ENCODE measurements around the gene RET.

Gene RET

DNA sequence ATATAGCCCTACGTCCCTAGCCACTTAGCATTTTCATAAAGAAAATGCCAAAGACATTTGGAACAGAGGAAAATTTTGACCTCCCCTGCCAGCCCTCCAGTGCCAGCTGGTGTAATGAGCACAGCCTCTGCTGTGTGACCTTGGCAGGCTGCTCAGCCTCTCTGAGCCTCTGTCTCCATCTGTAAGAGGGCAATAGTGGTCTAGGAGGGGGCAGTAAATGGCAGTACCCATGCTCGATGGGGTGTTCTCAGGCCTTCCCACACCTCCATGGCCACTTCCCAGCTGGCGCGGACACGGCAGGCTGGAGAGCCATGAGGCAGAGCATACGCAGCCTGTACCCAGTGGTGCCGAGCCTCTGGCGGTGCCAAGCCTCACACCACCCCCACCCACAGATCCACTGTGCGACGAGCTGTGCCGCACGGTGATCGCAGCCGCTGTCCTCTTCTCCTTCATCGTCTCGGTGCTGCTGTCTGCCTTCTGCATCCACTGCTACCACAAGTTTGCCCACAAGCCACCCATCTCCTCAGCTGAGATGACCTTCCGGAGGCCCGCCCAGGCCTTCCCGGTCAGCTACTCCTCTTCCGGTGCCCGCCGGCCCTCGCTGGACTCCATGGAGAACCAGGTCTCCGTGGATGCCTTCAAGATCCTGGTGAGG lies 37.3 kb downstream of the RET start:
- Histone ChIP-seq H3K27me3 (ENCODE audit: control insufficient read depth, insufficient read depth, low read length, poor library complexity, severe bottlenecking) (no peaks in the 10 kb centered on the region), H3K36me3 (ENCODE audit: control insufficient read depth, insufficient read depth, low read length) (no peaks in the 10 kb centered on the region), H3K9me3 (ENCODE audit: control insufficient read depth, low read length) (no peaks in the 10 kb centered on the region), H3K27ac (ENCODE audit: insufficient read depth, low read depth, low read length, poor library complexity, severe bottlenecking) (no peak overlapping the region), H3K4me1 (ENCODE audit: control insufficient read depth, insufficient read depth, low read length) (peaks cover 3% of the 10 kb centered on the region), H3K4me3 (ENCODE audit: insufficient read depth, low read depth, low read length) (no peak overlapping the region)
- WGBS, 2 experiments = 93% methylated on average over 24 of the region's 24 CpGs

DNA sequence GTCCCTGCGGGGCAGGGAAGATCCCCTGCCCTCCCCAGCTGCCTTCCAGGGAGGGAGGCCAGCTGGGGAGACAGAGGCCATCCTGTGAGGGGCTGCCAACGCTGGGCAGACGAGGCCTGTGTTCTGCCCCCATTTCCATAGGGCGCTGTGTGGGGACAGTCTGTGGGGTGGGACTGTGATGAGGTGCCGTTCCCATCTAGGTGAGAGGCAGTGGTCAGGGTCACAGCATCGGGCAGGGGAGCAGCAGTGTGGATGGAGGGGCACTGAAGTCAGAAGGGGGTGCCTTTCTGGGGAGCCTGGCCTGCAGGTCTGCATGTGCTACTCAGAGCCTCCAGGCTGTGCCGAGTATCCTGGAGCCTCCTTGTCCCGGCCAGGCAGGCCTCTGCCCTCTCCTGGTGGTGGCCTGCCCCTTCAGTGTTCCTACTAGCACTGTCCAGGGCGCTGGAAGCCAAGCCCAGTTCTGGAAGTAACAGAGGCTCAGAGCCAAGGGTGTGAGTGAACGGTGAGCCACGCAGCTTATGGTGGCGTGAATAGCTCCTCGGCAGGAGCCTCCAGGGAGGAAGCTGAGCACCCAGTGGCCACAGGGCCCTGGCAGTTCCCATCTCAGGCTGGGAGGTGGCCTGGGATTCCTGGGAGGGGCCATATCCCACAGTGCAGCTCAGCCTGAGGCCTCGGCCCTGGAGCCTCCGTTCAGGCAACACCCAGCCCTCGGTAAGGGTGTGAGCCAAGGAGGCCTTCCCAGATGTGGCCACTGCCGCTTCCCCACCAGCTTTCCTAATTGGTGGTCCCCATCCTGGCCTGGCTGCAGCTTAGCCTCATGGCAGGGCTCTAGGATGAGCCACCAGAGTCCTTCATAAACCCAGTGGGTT lies 38.1 kb downstream of the RET start:
- WGBS, 2 experiments = 86 to 87% methylated on average over 17 of the region's 17 CpGs
- no peak overlapping the region for H3K4me3 ChIP-seq (ENCODE audit: insufficient read depth, low read depth, low read length)
- no peaks in the 10 kb centered on the region for H3K27me3 ChIP-seq (ENCODE audit: control insufficient read depth, insufficient read depth, low read length, poor library complexity, severe bottlenecking)
- H3K4me1 ChIP-seq (ENCODE audit: control insufficient read depth, insufficient read depth, low read length) = peaks cover 3% of the 10 kb centered on the region
- H3K27ac ChIP-seq (ENCODE audit: insufficient read depth, low read depth, low read length, poor library complexity, severe bottlenecking) = no peak overlapping the region
- no peaks in the 10 kb centered on the region for H3K9me3 ChIP-seq (ENCODE audit: control insufficient read depth, low read length)
- H3K36me3 ChIP-seq (ENCODE audit: control insufficient read depth, insufficient read depth, low read length) = no peaks in the 10 kb centered on the region

DNA sequence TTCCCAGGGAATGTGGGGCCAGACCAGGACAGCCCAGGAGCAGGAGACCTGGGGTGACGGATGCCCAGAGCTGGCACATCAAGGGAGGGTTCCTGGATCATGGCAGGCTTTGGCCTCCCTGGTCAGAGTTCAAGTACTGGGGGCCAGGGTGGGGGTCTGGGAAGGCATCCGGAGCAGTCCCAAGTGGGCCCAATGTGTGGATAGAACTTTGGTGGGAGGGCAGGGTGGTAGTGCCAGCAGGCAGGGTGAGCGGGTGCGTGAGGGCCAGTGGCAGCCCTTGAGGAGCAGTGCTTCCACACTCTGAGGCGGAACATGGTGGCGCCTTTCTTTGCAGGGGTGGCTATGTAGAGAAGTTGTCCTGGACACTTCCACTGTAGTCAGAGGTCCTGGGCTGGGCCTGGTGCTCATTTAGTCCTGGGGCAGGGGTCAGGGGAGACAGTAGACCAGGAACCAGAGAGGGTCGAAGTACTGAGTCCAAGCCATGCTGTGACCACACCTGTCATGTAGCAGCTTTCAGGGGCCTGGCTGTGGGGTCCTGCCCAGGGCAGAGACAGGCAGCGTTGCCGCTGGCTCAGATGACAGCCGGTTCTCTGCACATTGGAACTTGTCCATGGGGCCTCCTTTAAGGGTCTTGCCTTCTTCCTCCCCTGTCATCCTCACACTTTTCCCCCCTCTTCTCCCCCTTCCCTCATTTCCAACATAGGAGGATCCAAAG lies 39.2 kb downstream of the RET start:
- H3K4me3 ChIP-seq (ENCODE audit: insufficient read depth, low read depth, low read length) = no peak overlapping the region
- no peaks in the 10 kb centered on the region for H3K9me3 ChIP-seq (ENCODE audit: control insufficient read depth, low read length)
- 94 to 95% methylated on average over 10 of the region's 10 CpGs for WGBS, 2 experiments
- no peaks in the 10 kb centered on the region for H3K36me3 ChIP-seq (ENCODE audit: control insufficient read depth, insufficient read depth, low read length)
- no peak overlapping the region for H3K27ac ChIP-seq (ENCODE audit: insufficient read depth, low read depth, low read length, poor library complexity, severe bottlenecking)
- no peaks in the 10 kb centered on the region for H3K4me1 ChIP-seq (ENCODE audit: control insufficient read depth, insufficient read depth, low read length)
- no peaks in the 10 kb centered on the region for H3K27me3 ChIP-seq (ENCODE audit: control insufficient read depth, insufficient read depth, low read length, poor library complexity, severe bottlenecking)

DNA sequence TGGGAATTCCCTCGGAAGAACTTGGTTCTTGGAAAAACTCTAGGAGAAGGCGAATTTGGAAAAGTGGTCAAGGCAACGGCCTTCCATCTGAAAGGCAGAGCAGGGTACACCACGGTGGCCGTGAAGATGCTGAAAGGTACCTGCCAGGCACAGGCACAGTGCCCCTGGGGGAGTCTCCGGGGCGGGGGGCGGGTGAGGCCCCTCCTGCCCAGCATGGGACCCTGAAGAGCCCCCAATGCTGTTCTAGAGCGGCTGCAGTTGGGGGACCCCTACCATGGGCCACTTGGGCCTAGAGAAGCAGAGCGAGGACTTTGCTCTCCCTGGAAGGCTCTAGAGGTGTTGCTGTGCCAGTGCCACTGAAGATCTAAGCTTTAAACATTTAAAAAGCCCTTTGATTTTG lies 39.7 kb downstream of the RET start:
- Histone ChIP-seq H3K9me3 (ENCODE audit: control insufficient read depth, low read length) (no peaks in the 10 kb centered on the region), H3K27me3 (ENCODE audit: control insufficient read depth, insufficient read depth, low read length, poor library complexity, severe bottlenecking) (no peaks in the 10 kb centered on the region), H3K36me3 (ENCODE audit: control insufficient read depth, insufficient read depth, low read length) (no peaks in the 10 kb centered on the region), H3K27ac (ENCODE audit: insufficient read depth, low read depth, low read length, poor library complexity, severe bottlenecking) (no peak overlapping the region), H3K4me1 (ENCODE audit: control insufficient read depth, insufficient read depth, low read length) (no peaks in the 10 kb centered on the region), H3K4me3 (ENCODE audit: insufficient read depth, low read depth, low read length) (no peak overlapping the region)
- WGBS, 2 experiments = 92 to 95% methylated on average over 10 of the region's 10 CpGs

DNA sequence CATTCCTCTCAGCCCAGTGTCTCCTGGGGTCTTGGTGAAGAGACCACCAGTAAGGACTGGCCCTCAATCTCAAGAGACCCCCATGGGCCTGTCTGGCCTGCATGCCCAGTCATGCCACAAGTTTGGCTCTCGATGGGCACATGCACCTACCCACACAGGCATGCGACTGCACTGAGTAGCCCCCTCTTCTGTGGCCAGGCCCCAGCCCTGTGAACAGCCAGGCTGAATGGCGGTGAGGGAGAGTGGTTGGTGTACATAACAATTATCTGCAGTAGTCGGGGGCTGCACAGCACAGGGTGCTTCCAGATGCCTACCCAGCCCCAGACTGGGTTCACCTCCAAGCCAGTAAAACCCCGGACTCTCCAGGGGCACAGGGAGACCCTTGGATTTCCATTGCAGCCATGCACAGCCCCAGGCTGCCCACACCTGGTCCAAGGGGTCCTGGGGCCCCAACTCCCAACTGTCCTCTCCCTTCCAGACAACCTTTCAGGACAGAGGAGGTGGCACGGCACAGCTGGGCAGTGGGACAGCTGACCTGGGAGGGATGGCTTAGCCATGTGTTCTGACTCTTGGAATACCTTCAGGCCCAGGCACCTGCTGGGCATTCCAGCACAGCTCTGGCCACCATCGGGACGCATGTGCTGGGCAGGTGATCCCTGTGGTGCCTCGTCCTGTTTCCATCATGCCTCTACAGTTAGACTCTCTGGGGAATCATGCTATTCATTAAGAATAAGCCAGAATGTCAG lies 40.3 kb downstream of the RET start:
- 80 to 84% methylated on average over 9 of the region's 9 CpGs for WGBS, 2 experiments
- Histone ChIP-seq H3K27me3 (ENCODE audit: control insufficient read depth, insufficient read depth, low read length, poor library complexity, severe bottlenecking) (no peaks in the 10 kb centered on the region), H3K4me1 (ENCODE audit: control insufficient read depth, insufficient read depth, low read length) (no peaks in the 10 kb centered on the region), H3K9me3 (ENCODE audit: control insufficient read depth, low read length) (no peaks in the 10 kb centered on the region), H3K4me3 (ENCODE audit: insufficient read depth, low read depth, low read length) (no peak overlapping the region), H3K27ac (ENCODE audit: insufficient read depth, low read depth, low read length, poor library complexity, severe bottlenecking) (no peak overlapping the region), H3K36me3 (ENCODE audit: control insufficient read depth, insufficient read depth, low read length) (no peaks in the 10 kb centered on the region)

DNA sequence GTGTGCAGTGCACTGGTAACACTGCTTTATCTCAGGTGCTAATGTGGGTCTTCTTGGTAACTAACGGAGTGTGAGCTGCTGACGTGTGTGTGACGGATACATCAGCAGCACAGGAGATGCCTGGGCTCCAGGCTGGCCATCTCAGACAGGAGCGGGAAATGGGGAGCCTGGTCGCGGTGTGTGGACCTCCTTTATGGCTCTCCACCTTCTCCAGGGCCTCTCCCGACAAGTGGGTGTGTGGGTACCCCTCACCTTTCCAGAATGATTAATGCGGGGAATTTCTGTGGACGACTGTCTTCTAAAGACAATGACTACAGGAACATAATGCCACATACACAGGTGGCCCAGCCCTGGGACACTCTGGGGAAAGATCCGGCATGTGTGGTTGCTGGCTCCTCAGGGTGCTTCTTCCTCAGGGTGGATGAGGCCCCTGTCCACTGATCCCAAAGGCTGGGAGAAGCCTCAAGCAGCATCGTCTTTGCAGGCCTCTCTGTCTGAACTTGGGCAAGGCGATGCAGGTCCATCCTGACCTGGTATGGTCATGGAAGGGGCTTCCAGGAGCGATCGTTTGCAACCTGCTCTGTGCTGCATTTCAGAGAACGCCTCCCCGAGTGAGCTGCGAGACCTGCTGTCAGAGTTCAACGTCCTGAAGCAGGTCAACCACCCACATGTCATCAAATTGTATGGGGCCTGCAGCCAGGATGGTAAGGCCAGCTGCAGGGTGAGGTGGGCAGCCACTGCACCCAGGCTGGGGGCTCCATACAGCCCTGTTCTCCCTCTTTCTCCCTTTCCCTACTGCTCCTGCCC lies 41.1 kb downstream of the RET start:
- Histone ChIP-seq H3K9me3 (ENCODE audit: control insufficient read depth, low read length) (no peaks in the 10 kb centered on the region), H3K27me3 (ENCODE audit: control insufficient read depth, insufficient read depth, low read length, poor library complexity, severe bottlenecking) (no peaks in the 10 kb centered on the region), H3K36me3 (ENCODE audit: control insufficient read depth, insufficient read depth, low read length) (no peaks in the 10 kb centered on the region), H3K4me1 (ENCODE audit: control insufficient read depth, insufficient read depth, low read length) (no peaks in the 10 kb centered on the region), H3K27ac (ENCODE audit: insufficient read depth, low read depth, low read length, poor library complexity, severe bottlenecking) (no peak overlapping the region), H3K4me3 (ENCODE audit: insufficient read depth, low read depth, low read length) (no peak overlapping the region)
- 90 to 95% methylated on average over 18 of the region's 18 CpGs for WGBS, 2 experiments

DNA sequence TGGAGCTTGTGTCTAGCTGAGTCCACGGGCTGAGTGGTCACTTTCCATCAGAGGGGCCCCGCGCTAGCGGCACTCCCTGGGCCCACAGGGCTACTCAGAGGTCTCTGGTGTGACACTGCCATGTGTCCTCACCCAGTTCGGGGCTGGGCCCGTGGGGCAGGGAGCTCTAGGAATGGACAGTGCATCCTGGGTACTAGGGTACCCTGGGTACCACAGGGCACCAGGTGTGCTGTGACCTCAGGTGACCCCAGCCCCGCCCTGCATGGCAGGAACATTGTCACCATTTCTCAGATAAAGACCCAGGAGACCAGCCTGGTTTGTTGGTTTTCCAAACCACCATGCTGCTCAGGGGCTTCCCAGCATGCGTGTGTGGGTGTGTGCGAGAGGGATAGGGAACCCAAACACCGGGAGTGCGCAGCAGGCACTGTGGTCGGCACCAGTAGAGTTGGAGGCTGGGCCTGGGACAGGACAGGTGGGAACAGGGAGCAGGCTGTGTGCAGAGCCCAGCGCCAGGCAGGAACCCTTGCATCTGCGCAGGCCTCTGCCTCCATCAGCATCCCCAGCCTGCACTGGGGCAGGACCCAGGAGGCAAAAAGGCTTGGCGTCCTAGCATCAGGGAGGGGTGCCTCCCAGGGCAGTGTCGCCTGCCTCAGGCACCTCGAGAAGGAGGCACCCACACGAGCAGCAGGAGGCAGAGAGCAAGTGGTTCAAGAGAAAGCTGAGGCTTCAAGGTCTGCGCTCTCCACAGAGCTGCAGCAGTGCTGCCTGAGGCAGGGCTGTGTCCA lies 42.0 kb downstream of the RET start:
- Histone ChIP-seq H3K4me3 (ENCODE audit: insufficient read depth, low read depth, low read length) (no peak overlapping the region), H3K4me1 (ENCODE audit: control insufficient read depth, insufficient read depth, low read length) (no peaks in the 10 kb centered on the region), H3K27ac (ENCODE audit: insufficient read depth, low read depth, low read length, poor library complexity, severe bottlenecking) (no peak overlapping the region), H3K27me3 (ENCODE audit: control insufficient read depth, insufficient read depth, low read length, poor library complexity, severe bottlenecking) (no peaks in the 10 kb centered on the region), H3K9me3 (ENCODE audit: control insufficient read depth, low read length) (no peaks in the 10 kb centered on the region), H3K36me3 (ENCODE audit: control insufficient read depth, insufficient read depth, low read length) (no peaks in the 10 kb centered on the region)
- WGBS, 2 experiments = 86 to 87% methylated on average over 19 of the region's 19 CpGs

DNA sequence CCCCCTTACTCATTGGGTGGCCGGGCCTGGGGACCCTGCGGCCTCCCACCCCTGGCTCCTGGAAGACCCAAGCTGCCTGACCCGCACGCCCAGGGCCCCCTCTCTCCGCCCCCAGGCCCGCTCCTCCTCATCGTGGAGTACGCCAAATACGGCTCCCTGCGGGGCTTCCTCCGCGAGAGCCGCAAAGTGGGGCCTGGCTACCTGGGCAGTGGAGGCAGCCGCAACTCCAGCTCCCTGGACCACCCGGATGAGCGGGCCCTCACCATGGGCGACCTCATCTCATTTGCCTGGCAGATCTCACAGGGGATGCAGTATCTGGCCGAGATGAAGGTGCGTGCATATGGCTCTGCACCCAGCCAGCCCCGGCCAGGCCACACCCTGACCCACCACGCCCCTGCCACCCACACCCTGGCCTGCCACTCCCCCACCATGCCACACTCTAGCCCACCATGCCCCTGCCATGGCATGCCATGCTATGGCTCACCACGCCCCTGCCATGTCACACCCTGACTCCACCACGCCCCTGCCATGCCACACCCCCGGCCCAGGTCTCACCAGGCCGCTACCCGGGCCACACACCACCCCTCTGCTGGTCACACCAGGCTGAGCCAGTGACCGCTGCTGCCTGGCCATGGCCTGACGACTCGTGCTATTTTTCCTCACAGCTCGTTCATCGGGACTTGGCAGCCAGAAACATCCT lies 42.7 kb downstream of the RET start:
- Histone ChIP-seq H3K4me1 (ENCODE audit: control insufficient read depth, insufficient read depth, low read length) (no peaks in the 10 kb centered on the region), H3K27ac (ENCODE audit: insufficient read depth, low read depth, low read length, poor library complexity, severe bottlenecking) (no peak overlapping the region), H3K36me3 (ENCODE audit: control insufficient read depth, insufficient read depth, low read length) (no peaks in the 10 kb centered on the region), H3K9me3 (ENCODE audit: control insufficient read depth, low read length) (no peaks in the 10 kb centered on the region), H3K4me3 (ENCODE audit: insufficient read depth, low read depth, low read length) (no peak overlapping the region), H3K27me3 (ENCODE audit: control insufficient read depth, insufficient read depth, low read length, poor library complexity, severe bottlenecking) (no peaks in the 10 kb centered on the region)
- 89 to 90% methylated on average over 31 of the region's 31 CpGs for WGBS, 2 experiments

All from ectodermal cell (in vitro differentiated cells).